PC-9 (cell line): ENCODE measurements around the gene CSNK1A1L.

Experiments used
- EZH2 ChIP-seq: fragments of 200-600 bp; sonication (generic); IDR thresholded peaks from 2 replicates; pipeline ENCODE4 v1.8.0; 2017; ENCODE audit warnings: antibody characterized with exemption, low read depth
- TF ChIP-seq, protein P1 (sequence below): fragments of 200-600 bp; sonication (generic); conservative IDR thresholded peaks from 2 replicates; pipeline ENCODE4 v1.6.1; 2017; ENCODE audit warnings: mixed run types, antibody characterized with exemption, mild to moderate bottlenecking, moderate library complexity

DNA sequence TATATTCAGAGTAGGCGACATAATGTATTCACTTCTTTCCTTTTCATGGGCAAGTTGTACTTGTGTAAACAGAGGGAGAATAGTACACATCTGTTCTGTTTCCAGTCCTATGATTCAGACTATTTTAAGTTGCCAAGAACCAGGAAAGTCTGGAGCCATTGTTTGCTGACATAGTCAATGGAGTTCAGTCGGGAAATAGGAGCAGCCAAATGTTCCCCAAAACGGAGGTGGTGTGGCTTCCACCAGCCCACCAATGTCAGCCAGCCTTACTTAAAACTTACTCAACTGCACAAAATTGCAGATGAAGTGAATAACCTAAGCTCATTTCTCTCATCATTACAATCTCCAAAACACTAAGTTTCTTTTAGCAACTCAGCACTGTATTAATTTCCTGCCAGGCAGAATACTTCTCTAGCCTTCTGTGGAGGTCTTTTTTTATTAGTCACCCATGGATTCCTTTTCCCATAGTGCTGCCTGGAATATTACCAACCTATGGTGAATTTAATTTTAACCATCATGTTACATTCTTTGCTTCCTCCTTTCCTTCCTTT is 22.3 kb upstream of the CSNK1A1L start:
- TF ChIP-seq, protein P1, sequence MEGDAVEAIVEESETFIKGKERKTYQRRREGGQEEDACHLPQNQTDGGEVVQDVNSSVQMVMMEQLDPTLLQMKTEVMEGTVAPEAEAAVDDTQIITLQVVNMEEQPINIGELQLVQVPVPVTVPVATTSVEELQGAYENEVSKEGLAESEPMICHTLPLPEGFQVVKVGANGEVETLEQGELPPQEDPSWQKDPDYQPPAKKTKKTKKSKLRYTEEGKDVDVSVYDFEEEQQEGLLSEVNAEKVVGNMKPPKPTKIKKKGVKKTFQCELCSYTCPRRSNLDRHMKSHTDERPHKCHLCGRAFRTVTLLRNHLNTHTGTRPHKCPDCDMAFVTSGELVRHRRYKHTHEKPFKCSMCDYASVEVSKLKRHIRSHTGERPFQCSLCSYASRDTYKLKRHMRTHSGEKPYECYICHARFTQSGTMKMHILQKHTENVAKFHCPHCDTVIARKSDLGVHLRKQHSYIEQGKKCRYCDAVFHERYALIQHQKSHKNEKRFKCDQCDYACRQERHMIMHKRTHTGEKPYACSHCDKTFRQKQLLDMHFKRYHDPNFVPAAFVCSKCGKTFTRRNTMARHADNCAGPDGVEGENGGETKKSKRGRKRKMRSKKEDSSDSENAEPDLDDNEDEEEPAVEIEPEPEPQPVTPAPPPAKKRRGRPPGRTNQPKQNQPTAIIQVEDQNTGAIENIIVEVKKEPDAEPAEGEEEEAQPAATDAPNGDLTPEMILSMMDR = no peak
- no peak for TF ChIP-seq EZH2
